Measurements from ENCODE around the gene HS6ST1.

HS6ST1 gene

DNA sequence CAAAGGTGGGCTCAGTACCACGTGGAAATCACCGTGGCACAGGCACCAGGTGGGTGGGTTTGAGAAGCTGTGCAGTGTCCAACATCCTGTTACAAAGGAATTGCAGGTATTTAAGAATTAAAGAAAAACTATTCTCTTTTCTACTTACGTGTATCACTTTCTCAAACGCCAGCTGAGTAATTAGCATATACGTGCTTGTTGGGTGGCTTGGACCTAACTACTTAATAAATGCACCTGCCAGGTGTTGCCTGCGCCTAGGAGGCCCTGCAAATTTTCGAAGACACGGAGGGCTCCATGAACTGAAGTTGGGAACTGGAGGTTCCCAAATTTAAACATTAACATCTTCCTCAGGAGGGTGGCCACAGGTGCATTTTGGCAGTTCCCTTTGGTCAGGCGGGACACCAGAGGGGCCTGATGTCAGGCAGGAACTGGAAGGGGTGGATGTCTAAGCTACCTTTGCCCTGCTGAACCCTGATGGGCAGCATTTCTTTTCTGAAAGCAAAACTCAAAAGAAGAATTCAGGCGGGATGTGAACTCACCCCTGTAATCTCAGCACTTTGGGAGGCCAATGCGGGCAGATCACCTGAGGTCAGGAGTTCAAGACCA is 84.8 kb downstream of the HS6ST1 start:
- DNase-seq, result no peak

DNA sequence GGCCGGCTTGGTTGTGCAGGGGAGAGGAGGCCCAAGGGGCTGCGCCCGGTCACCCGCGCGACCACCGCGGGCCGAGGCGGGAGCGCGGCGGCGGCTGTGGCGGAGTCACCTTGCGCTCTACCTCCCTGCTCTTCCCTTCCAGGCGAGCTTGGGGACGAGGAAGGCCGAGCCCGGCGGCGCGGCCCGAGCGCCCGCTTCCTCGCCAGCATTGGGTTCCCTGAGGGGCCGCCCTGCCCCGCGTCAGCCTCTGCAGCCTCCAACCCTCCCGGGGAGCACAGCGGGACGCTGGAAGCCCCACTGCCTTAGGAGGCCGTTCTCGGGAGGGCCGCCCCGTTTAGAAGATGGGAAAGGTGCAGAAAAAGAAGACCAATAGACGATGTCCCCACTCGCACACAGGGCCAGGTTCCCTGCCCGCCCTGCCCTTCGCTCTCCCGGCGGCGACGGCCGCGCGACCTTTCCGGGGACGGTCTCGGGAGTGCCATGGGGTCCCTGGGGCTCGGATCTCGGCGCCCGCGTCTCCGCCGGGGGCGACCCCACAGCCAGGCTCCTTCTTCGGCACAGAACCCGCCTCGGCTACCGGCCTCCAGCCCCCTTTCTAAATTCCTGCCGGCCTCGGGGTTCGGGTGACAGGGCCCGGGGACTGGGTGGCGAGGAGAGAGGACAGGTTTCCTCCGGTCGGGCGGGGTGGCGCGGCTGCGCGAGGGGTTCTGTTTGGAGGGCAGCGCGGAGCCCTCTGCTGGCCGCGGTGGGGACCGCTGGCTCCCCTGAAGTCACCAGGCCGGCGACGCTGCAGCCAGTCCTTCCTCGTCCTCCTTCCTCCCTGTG is 85.5 kb downstream of the HS6ST1 start:
- DNase-seq, result peak; percentile 73

DNA sequence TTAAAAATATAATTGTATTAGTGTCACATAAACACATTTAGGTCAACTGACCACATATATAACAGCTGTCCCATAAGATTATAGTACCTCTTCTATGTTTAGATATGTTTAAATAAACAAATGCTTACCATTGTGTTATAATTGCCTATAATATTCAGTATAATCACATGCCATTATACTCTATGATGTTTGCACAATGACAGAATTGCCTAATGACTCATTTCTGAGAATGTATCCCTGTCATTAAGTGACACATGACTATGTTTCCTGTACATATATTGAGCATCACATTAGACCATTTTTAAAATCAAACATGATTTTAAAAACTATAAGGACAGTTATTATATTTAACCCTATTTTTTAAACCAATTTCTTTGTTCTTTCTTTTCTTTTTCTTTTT is 89.8 kb downstream of the HS6ST1 start:
- no peak for DNase-seq

DNA sequence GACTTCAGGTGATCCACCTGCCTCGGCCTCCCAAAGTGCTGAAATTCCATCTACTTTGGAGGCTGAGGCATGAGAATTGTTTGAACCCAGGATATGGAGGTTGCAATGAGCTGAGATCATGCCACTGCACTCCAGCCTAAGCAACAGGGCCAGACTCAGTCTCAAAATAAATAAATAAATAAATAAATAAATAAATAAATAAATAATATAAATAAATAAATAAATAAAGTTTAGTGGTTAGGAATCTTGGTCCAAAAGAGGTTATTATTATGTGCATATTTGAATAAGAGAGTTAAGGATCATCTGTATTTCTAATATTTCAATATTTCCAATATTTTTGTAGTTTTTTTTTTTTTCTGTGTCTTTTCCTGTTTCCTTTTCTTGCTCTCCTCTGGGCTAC is 90.8 kb downstream of the HS6ST1 start:
- DNase-seq, result no peak

DNA sequence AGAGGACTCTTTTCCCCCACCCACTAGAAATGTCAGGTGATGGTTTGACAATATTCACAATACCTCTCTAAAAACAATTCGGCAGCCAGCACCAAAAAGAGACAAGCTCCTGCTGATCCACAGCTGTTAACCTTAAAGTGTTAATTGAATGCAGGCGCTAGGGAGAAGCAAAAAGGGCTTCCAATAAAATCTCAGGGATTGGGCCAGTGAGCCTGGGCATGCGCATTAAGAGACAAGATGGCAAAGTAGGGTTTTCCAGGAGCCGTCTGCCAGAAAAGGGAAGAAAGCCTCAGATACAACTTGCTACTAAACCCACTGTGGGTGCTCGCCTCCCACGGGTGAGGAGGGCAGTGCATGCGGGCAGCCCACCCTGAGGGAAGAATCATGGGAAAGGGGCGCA is 98.8 kb downstream of the HS6ST1 start:
- DNase-seq, result no peak

DNA sequence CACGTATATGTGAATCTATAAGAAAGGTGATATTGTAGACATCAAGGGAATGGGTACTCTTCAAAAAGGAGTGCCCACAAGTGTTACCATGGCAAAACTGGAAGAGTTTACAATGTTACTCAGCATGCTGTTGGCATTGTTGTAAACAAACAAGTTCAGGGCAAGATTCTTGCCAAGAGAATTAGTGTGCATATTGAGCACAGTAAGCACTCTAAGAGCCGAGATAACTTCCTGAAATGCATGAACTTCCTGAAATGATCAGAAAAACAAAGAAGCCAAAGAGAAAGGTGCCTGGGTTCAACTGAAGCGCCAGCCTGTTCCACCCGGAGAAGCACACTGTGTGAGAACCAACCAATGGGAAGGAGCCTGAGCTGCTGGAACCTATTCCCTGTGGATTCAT is 101.0 kb downstream of the HS6ST1 start:
- no peak for DNase-seq

DNA sequence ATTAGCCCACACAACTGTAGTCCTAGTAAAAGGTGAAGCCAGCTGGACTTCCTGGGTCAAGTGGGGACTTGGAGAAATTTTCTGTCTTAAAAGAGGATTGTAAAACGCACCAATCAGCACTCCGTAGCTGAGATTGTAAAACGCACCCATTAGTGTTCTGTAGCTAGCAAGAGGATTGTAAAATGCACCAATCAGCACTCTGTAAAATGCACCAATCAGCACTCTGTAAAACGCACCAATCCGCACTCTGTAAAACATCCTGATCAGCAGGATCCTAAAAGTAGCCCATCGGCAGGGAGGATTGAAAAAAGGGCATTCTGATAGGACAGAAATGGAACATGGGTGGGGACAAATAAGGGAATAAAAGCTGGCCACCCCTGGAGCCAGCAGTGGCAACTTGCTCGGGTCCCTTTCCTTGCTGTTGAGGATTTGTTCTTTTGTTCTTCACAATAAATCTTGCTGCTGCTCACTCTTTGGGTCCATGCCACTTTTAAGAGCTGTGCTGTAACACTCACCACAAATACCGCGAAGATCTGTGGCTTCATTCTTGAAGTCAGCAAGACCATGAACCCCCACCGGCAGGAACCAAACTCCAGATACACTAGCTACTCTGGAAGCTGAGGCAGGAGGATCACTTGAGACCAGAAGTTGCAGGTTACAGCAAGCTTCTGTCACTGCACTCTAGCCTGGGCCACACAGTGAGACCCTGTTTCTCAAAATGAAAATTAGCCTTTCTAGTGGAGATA is 102.6 kb downstream of the HS6ST1 start:
- no peak for DNase-seq

Measured in amniotic stem cell (primary cell).